NCI-H2081 (cell line): ENCODE measurements around the gene PARD6G.
"Not testable (repeated sequence)": the region's sequence is repeated elsewhere in the genome, so short reads cannot be mapped to it uniquely, and the experiment has no call there.

Experiments
- DNase-seq, 2 experiments: peaks; one replicate each; lab custom pipeline; 2025; lab: John Stamatoyannopoulos, UW

Gene PARD6G, protein sequence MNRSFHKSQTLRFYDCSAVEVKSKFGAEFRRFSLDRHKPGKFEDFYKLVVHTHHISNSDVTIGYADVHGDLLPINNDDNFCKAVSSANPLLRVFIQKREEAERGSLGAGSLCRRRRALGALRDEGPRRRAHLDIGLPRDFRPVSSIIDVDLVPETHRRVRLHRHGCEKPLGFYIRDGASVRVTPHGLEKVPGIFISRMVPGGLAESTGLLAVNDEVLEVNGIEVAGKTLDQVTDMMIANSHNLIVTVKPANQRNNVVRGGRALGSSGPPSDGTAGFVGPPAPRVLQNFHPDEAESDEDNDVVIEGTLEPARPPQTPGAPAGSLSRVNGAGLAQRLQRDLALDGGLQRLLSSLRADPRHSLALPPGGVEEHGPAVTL

DNA sequence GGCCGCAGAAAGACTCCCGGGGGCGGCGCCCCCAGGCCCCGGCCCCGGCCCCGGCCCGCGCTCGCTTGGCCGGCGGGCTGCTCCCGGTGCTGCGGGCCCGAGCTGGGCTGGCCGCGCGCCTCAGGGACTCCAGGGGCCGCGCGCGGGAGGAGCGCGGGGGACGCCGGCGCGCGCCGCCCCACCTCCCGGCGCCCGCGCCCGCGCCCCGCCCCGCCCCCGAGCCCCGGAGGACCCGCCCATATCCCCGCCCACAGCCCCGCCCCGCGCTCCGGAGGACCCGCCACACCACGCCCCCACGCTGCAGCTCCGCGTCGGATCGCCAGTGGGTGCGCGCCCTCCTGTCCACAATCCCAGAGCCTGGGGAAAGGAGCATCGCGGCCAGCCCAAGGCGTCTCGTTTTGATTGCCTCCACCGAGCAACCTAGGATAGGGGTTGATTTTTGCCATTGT, at the start of gene PARD6G:
Gene PARD6G (minus strand): TSS at position 122 of the 449 bp plus-strand sequence. CDS start 166 bp downstream, outside the sequence.
- DNase-seq: peak; percentile 55 to 67

DNA sequence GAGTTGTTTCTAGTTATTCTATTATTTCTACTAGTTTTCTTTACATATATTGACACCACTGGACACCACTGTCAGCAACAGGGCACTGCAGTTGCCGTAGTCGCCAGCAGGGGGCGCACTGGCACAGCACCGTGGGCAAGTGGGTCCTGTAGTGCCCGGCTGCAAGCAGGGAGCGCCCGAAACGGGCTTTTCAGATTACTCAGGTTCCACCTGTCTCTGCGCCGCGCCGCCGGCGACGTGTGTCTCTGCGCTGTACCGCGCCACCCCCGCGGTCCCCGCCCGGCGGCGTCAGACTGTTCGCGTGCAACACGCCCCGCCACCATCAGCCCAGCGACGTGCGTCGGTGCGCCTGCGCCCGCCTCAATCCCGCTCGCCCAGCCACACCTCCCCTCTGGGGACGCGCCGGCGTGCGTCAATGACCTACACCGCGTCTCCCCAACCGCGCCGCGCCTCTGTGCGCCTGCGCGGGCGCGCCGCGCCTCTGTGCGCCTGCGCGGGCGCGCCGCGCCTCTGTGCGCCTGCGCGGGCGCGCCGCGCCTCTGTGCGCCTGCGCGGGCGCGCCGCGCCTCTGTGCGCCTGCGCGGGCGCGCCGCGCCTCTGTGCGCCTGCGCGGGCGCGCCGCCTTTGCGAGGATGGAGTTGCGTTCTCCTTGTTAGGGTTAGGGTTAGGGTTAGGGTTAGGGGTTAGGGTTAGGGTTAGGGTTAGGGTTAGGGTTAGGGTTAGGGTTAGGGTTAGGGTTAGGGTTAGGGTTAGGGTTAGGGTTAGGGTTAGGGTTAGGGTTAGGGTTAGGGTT, 15.1 kb upstream of the PARD6G start:
- not testable (repeated sequence) for DNase-seq

DNA sequence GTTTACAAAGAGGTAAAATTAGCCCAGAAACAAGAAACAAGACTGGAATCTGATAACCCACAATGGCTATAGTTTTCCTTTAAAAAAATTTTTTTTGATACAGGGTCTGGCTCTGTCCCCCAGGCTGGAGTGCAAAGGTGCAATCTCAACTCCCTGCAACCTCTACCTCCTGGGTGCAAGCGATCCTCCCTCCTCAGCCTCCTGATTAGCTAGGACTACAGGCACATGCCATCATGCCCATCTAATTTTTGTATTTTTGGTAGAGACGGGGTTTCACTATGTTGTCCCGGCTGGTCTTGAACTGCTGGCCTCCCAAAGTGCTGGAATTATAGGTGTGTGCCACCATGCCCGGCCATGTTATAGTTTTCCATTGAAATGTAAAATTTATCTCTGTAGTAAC, 12.3 kb upstream of the PARD6G start:
- DNase-seq: no peak

DNA sequence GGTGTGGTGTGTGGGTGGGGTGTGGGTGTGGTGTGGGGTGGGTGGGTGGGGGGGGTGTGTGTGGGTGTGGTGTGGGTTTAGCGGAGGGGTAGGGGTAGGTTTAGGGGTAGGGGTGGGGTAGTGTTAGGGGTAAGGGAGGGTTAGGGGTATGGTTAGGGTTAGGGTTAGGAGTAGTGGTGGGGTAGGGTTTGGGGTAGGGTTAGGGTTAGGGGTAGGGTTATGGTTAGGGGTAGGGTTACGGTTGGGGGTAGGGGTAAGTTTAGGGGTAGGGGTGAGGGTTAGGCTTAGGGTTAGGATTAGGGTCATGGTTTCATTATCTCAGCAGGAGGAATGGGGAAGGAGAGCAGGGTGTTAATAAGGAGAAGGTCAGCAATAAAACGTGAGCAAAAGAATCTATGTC, 11.3 kb upstream of the PARD6G start:
- DNase-seq: no peak

DNA sequence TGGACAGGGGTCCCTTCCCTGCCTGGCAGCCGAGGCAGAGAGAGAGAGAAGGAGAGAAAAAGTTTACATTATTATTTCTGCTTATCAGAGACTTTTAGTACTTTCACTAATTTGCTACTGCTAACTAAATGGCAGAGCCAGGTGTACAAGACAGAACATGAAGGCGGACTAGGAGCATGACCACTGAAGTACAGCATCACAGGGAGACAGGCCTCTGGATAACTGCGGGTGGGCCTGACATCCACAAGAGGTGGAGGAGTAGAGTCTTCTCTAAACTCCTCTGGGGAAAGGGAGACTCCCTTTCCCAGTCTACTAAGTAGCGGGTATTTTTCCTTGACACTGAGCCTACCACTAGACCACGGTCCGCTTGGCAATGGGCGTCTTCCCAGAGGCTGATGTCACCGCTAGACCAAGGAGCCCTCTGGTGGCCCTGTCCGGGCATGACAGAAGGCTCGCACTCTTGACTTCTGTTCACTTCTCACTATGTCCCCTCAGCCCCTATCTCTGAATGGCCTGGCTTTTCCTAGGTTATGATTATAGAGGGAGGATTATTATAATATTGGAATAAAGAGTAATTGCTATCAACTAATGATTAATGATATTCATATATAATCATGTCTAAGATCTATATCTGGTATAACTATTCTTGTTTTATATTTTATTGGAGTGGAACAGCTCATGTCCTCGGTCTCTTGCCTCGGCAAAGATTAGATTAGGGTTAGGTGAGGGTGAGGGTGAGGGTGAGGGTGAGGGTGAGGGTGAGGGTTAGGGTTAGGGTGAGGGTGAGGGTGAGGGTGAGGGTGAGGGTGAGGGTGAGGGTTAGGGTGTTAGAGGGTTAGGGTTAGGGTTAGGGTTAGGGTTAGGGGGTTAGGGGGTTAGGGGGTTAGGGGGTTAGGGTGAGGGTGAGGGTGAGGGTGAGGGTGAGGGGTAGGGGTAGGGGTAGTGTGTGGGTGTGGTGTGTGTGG, 10.5 kb upstream of the PARD6G start:
- not testable (repeated sequence) for DNase-seq

DNA sequence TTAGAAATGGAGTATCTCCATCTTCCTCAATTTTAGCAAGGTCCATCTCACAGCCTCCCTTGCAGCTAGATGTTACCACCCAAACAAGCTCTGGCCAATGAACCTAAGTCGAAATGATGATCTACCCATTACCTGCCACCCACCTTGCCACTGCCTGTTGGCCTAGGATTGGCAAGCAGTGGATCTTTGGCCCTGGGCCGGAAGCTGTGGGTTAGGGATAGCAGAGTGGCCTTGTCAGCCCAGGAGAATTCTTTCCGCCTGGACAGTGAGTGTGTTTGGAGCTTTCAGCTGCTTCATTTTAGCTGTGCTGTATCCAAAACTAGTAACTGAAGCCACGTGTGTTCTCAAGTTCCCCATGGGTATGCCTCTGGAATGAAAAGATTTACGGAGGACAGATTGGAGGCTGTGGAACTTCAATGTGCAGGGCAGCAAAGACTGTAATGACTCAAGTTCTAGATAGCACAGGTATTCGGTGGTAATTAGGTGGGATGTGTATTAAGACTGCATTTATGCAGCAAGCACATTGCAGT, 7.7 kb upstream of the PARD6G start:
- DNase-seq: no peak

DNA sequence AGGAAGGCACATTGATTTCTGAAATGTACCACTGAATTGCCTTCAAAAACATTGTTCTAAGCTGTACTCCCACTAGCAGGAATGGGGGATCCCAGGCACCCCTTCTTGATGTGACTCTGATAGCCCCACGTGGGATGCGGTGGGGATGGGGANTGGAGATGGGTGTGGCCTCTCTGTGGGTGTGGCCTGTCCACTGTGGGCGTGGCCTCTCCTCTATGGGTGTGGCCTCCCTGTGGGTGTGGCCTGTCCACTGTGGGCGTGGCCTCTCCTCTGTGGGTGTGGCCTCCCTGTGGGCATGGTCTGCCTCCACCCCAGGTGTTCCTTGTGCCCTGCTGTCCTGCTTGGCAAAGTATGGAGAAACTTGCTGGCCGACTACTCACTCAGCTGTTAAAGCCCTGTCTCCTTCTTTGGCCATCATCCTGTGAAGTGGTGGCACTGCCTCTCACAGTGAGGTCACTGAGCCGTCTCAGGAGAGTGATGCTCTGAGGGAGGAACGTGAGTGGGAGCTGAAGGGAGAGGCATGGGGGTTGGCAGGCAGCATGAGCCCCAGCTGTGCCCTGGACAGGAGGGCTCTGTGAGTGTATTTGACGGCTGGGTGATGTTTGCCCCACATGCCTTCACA, 6.7 kb upstream of the PARD6G start:
- no peak for DNase-seq

DNA sequence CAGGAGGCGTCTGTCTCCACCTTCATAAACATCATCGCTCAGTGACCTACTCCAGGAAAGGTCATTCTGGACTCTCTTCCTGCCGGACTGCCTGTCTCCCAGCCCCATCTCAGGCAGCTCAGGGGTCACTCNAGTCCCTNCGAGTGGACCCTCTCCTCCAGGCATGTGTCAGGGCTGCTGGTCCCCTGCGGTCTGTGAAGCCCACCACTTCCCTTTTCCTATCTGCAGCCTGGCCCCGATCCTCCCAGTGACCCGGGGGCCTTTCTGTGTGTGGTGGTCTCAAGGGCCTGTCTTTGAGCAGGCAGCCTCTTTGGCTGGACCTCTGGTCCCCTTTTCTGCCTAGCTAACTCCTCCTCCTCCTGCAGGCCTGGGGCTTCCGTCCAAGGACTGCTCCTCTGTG, 5.9 kb upstream of the PARD6G start:
- DNase-seq: no peak

DNA sequence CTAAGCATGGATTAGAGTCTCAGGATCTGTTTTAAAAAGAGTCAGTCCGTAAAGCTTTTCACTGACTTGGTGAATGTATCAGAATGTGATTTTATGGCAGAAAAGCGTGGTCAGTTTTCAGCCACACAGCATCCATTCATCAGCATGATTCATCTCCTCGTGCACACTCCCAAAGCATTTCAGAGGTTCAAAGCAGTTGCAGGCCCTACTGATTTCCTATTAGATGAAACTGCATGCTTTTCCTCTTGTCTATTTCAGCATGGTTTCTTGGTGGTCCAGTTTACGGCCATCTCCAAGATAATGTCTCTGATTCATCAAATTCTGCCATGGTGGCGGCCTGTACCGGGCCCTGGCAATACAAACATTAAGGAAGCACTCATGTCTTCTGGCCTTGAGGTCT, 4.8 kb upstream of the PARD6G start:
- DNase-seq: no peak

DNA sequence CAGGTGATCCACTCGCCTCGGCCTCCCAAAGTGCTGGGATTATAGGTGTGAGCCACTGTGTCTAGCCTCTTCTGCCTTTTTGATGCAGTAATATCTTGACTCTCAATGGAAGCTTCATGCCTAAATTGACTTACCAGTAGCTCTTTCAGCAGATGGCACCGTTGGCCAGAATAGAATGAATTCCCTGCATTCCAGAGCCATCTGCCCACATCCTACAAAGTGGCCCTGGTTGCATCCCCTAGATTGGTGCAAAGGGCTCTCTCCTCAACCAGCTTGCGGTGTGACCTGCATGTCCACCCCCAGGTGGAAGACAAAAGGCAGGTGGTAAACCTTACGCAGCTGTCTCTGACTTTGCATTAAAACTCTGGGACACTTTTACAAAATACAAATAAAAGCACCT, 4.4 kb upstream of the PARD6G start:
- no peak for DNase-seq

DNA sequence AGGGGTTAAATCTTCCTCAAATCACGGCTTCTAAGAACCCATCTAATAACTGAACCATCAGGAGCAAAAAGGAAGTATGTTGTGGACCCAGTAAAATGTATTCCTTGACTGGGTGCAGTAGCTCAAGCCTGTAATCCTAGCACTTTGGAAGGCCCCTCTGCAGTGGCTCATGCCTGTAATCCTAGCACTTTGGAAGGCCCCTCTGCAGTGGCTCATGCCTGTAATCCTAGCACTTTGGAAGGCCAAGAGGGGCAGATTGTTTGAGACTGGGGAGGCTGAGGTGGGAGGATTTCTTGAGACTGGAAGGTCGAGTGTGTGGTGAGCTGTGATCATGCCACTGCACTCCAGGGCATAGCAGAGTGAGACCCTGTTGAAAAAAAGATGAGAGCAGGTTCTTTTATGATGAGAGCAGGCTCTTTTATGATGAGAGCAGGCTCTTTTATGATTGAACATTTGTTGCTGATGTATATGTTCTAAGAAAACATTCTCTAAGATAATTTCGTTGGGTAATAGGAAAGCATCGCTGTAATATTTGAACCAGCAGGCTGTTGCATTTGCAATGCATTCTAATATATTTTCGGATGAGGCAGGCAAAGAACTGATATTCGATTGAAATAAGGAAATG, 3.5 kb upstream of the PARD6G start:
- DNase-seq: no peak

DNA sequence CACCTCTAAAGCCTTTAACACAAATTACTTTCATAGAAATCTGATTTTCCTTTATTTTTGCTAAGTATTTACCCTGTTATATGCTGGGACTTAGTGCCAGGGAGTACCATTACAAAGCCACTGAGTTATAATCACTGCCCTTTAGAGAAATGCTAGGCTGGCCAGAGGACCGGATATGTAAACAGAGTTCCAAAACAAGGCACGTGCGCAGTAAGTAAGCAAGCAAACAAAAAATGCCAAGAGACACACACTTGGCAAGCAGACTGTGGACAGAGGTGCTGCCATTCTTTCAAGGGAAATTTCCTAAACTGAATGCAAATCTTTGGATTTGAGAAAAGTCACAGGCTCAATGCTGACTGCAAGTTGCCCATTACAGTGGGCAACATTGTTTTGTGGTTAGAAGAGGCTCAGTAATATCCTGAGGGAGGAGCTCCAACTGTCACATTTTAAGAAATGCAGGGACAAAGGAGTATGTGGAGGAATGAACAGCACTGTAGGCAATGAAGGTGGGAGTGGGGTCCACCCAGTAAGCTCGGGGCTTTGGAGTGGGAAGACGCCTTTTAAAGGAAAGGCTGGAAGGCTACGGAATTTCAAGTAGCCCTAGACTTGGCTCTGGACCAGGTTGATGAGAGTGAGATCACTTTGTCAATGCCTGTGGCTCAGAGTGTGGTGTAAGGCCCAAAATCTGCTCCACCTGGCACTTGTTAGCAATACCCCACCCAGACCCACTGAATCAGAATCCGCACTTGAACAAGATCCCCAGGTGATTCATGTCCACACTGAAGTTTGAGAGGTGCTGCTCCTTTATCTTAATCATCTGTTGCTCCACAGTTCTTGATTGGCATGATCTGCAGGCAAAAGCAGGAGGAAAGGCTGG, 2.1 kb upstream of the PARD6G start:
- DNase-seq: no peak

DNA sequence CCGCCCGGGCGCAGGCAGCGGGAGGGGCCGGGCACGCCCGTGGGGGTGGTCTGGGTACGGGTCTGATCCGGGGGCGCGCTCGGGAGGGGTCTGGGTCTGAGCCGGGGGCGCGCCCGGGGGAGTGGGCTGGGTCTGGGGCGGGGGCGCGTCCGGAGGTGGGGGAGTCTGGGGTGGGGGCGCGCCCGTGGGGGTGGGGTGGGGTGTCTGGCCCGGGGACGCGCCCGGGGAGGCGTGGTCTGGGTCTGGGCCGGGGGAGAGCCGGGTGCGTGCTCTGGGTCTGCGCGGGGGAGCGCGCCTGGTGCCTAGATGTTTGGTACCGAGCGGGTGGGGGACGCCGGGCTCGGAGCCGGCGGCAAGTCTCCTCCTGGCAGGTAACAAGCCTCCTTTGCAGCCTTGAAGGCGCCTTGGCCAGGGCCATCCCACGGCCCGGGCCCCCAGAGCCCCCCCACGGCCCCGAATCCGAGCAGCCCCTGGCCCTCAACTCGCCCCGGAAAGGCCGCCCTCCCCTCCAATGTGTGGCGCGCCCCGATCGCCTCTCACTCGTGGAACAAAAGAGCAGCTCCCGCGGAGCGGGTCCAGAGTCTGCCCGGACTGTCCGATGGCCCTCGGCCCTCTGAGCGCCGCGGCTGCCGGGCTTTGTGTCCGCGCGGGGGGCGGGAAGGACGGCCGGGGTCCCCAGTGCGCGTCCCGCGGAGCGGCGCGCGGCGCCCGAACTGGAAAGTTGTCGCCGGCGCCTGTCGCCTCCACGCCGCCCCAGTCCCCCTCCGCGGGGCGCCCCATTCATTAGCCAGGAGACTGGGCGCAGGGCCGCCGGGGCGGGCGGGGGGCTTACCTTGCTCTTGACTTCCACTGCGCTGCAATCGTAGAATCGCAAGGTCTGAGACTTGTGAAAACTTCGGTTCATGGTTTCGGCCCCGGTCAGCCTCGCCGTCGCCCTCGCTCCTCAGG, 595 bp downstream of the PARD6G start:
- DNase-seq: peak; percentile 19 to 47

DNA sequence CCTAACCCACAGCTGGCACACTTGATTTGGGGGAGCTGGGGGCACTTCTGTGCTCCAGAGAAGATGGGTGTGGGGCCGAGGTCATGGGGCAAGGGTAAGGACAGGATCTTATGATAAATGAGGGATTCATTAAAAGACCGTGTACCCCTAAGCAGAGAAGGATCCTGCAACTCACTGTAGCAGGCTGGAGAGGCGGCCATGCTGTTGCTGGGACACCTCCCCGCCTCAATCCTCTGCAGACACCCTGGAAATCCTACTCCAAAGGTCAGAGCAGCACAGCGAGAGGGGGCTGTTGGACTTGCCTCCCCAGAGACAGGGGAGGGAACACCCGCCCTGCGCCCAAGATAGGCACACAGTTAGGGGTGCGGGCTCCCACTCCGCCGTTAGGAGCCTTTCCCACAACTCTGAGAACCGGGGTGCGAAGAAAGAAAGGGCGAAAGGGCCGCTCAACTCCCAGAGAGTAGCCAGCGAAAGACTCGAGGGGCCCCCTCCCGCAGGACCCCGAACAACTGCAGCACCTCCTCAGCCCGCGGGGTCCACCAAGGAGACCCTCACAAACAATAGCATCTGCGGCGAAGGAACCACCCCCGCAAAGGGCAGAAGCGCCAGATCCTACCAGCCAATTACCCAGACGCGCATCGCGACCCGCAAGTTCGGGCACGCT, 1.4 kb downstream of the PARD6G start:
- DNase-seq: no peak

DNA sequence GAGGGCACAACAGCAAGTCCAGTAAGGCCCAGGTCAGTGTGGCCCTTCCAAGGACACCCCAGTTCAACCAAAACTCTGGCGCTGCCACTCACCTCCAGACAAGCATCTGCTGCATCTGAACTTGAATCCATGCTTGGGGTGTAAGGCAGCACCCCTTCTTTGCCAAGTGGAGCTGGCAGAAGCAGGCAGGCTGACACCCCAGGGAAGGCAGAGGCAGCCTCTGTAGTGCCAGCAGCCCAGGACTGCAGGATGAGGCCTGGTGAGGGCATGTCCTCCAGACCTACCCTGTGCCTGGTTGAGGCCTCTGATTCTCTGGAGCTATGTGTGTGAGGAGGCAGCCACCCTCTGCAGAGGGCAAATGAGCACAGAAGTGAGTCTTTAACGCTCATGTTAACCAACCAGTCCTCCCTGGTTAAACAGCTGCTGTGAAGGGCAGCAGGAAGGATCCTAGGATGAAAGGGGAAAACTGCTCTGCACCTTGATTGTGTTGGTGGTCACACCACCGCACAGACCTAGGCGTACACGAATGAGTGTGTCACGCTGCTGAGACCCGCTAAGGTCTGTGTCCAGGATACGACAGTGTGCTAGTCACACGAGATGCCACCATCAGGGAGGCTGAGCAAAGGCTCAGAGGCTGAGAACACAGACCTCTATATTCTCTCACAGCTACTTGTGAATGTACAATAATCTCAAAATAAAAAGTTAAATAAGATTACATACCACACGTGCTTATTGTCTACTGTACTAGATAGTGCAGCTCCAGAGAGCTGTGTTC, 2.2 kb downstream of the PARD6G start:
- no peak for DNase-seq

DNA sequence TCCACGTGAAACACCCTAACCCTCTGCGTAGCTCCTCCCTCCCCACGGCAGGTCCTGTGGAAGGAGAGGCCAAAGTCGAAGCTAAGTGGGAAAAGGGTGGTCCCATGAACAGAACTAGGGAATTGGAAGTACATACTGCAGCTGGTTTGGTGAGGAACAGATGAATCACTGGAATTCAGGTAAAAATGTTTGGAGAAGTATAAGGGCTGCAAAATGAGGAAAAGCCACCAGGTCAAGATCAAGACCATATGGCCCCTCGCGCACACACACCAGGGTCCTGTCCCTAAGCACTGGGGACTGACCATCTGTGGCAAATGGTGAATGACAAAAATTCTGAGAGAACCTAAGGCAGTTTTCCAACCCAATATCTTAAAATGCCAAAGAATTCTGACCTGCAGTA, 3.1 kb downstream of the PARD6G start:
- no peak for DNase-seq

DNA sequence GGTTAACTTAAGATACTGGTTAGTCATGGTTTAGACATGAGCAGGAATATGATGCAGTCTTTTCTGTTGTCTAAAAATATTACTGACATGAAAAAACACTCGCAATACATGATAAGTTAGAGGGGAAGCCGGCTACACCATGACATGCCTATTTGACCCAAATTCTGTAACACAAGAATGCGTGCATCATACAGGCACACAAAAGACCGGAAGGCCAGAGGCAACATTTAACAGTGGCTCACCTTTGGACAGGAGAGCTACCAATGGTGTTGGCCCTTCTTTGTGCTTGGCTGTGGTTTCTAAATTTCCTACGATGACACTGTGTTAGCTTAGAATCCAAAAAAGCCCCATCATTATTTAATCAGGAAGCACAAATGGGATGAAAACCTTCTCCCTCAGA, 4.1 kb downstream of the PARD6G start:
- no peak for DNase-seq
